H1 (cell line): ENCODE results near the gene GULP1. TPM values are rescaled to one million over a fixed set of nuclear protein-coding genes. Genes with fewer than 3 reads are reported as not detected.

Source experiments
- BACH1 ChIP-seq: IDR thresholded peaks from 2 replicates; pipeline ENCODE4 v1.6.1; 2012; ENCODE audit warnings: low read length, improper control_type of control experiment
- CBX8 ChIP-seq: fragments of 300-800, 300-1000 bp; sonication (generic); IDR thresholded peaks from 2 replicates; pipeline ENCODE4 v1.7.1; 2016; ENCODE audit warnings: low read depth, low read length, borderline replicate concordance
- CEBPB ChIP-seq: IDR thresholded peaks from 2 replicates; pipeline ENCODE4 v1.6.1; 2012; ENCODE audit warnings: low read depth, low read length
- CHD1 ChIP-seq: IDR thresholded peaks from 2 replicates; pipeline ENCODE4 v1.6.1; 2012; ENCODE audit warnings: low read depth, low read length, improper control_type of control experiment
- KDM5A ChIP-seq: fragments of 200-600 bp; IDR thresholded peaks from 2 replicates; pipeline ENCODE4 v1.7.1; 2012; ENCODE audit warnings: mild to moderate bottlenecking, low read length, inconsistent platforms, mixed read lengths
- SAP30 ChIP-seq: fragments of 300-600 bp; sonication (generic); IDR thresholded peaks from 2 replicates; pipeline ENCODE4 v1.7.1; 2012; ENCODE audit warnings: low read length, moderate library complexity, mild to moderate bottlenecking, inconsistent platforms; ENCODE audit not compliant: insufficient read depth, insufficient replicate concordance
- TEAD4 ChIP-seq: IDR thresholded peaks from 2 replicates; pipeline ENCODE4 v1.6.1; 2012; ENCODE audit warnings: low read depth, low read length, inconsistent platforms, mixed read lengths
- YY1 ChIP-seq: IDR thresholded peaks from 2 replicates; pipeline ENCODE4 v1.6.1; 2011; ENCODE audit warnings: low read depth, mild to moderate bottlenecking, low read length
- ZNF274 ChIP-seq: IDR thresholded peaks from 2 replicates; pipeline ENCODE4 v1.7.0; 2012; ENCODE audit warnings: low read length, borderline replicate concordance; ENCODE audit errors: extremely low read depth
- polyA plus RNA-seq, 7 experiments: library from polyadenylated mRNA; depleted of rRNA in 3 of 7; stranded (reverse) in 5 of 7; unstranded in 2 of 7; fragments of >200 nt in 5 of 7; fragments of 200-250 nt in 2 of 7; gene quantifications; 1 replicate in 5 of 7; 2 replicates in 1 of 7; 4 replicates in 1 of 7; pipeline versions ENCODE4 v1.2.1 to v1.2.3, GENCODE V29; 2011 to 2013; ENCODE audit warnings: missing spikeins in 2 of 7, mixed read lengths in 2 of 7
- total RNA-seq: library from RNA; stranded (reverse); fragmentation: NEBNext Ultra II Directional; extraction: Animal tissue kit (Norgen Biotek cat#: 25700); gene quantifications from 2 replicates; pipeline ENCODE4 v1.2.1, GENCODE V29; 2021
- TF ChIP-seq, protein P1 (sequence below): fragments of 300-600 bp; sonication (generic); IDR thresholded peaks from 2 replicates; pipeline ENCODE4 v1.7.1; 2012; ENCODE audit warnings: low read length, moderate library complexity, mild to moderate bottlenecking, inconsistent platforms; ENCODE audit not compliant: insufficient replicate concordance

The GULP1 gene
- total and polyA plus RNA-seq, 2 of the 8 experiments (the other 6 are each of a cell fraction or from before 2014, with no cell fraction given) = 69.7 to 139 TPM

GRCh38 chr2:188518381-188518780 is 226.7 kb downstream of the GULP1 start (continued):
- TF ChIP-seq, protein P1, sequence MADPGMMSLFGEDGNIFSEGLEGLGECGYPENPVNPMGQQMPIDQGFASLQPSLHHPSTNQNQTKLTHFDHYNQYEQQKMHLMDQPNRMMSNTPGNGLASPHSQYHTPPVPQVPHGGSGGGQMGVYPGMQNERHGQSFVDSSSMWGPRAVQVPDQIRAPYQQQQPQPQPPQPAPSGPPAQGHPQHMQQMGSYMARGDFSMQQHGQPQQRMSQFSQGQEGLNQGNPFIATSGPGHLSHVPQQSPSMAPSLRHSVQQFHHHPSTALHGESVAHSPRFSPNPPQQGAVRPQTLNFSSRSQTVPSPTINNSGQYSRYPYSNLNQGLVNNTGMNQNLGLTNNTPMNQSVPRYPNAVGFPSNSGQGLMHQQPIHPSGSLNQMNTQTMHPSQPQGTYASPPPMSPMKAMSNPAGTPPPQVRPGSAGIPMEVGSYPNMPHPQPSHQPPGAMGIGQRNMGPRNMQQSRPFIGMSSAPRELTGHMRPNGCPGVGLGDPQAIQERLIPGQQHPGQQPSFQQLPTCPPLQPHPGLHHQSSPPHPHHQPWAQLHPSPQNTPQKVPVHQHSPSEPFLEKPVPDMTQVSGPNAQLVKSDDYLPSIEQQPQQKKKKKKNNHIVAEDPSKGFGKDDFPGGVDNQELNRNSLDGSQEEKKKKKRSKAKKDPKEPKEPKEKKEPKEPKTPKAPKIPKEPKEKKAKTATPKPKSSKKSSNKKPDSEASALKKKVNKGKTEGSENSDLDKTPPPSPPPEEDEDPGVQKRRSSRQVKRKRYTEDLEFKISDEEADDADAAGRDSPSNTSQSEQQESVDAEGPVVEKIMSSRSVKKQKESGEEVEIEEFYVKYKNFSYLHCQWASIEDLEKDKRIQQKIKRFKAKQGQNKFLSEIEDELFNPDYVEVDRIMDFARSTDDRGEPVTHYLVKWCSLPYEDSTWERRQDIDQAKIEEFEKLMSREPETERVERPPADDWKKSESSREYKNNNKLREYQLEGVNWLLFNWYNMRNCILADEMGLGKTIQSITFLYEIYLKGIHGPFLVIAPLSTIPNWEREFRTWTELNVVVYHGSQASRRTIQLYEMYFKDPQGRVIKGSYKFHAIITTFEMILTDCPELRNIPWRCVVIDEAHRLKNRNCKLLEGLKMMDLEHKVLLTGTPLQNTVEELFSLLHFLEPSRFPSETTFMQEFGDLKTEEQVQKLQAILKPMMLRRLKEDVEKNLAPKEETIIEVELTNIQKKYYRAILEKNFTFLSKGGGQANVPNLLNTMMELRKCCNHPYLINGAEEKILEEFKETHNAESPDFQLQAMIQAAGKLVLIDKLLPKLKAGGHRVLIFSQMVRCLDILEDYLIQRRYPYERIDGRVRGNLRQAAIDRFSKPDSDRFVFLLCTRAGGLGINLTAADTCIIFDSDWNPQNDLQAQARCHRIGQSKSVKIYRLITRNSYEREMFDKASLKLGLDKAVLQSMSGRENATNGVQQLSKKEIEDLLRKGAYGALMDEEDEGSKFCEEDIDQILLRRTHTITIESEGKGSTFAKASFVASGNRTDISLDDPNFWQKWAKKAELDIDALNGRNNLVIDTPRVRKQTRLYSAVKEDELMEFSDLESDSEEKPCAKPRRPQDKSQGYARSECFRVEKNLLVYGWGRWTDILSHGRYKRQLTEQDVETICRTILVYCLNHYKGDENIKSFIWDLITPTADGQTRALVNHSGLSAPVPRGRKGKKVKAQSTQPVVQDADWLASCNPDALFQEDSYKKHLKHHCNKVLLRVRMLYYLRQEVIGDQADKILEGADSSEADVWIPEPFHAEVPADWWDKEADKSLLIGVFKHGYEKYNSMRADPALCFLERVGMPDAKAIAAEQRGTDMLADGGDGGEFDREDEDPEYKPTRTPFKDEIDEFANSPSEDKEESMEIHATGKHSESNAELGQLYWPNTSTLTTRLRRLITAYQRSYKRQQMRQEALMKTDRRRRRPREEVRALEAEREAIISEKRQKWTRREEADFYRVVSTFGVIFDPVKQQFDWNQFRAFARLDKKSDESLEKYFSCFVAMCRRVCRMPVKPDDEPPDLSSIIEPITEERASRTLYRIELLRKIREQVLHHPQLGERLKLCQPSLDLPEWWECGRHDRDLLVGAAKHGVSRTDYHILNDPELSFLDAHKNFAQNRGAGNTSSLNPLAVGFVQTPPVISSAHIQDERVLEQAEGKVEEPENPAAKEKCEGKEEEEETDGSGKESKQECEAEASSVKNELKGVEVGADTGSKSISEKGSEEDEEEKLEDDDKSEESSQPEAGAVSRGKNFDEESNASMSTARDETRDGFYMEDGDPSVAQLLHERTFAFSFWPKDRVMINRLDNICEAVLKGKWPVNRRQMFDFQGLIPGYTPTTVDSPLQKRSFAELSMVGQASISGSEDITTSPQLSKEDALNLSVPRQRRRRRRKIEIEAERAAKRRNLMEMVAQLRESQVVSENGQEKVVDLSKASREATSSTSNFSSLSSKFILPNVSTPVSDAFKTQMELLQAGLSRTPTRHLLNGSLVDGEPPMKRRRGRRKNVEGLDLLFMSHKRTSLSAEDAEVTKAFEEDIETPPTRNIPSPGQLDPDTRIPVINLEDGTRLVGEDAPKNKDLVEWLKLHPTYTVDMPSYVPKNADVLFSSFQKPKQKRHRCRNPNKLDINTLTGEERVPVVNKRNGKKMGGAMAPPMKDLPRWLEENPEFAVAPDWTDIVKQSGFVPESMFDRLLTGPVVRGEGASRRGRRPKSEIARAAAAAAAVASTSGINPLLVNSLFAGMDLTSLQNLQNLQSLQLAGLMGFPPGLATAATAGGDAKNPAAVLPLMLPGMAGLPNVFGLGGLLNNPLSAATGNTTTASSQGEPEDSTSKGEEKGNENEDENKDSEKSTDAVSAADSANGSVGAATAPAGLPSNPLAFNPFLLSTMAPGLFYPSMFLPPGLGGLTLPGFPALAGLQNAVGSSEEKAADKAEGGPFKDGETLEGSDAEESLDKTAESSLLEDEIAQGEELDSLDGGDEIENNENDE = no peak
- TF ChIP-seq CBX8 = no peak
- no peak for TF ChIP-seq SAP30
- TF ChIP-seq TEAD4 = no peak
- TF ChIP-seq KDM5A = no peak
- TF ChIP-seq YY1 = no peak
- TF ChIP-seq BACH1 = no peak
- TF ChIP-seq CEBPB = no peak
- TF ChIP-seq CHD1 = no peak
- no peak for TF ChIP-seq ZNF274
